ENCODE results near the gene POLR3H.
"Not testable (repeated sequence)": the region's sequence is repeated elsewhere in the genome, so short reads cannot be mapped to it uniquely, and the experiment has no call there.

The POLR3H gene

GRCh38 chr22:41563051-41563711, 18.9 kb upstream of the POLR3H start:
- no peak for DNase-seq

- no peak for DNase-seq
Measured at GRCh38 chr22:41562461-41562860, 18.2 kb upstream of the POLR3H start.

- DNase-seq = no peak
Measured at GRCh38 chr22:41561788-41562187, 17.5 kb upstream of the POLR3H start.

- DNase-seq = no peak
Measured at GRCh38 chr22:41561335-41561734, 17.1 kb upstream of the POLR3H start.

GRCh38 chr22:41560095-41560471, 15.8 kb upstream of the POLR3H start:
- DNase-seq = no peak

GRCh38 chr22:41558241-41558630, 14.0 kb upstream of the POLR3H start:
- DNase-seq = not testable (repeated sequence)

GRCh38 chr22:41557401-41558240, 13.4 kb upstream of the POLR3H start:
- no peak for DNase-seq

- DNase-seq = no peak
Measured at GRCh38 chr22:41556561-41556960, 12.3 kb upstream of the POLR3H start.

GRCh38 chr22:41555325-41555982, 11.2 kb upstream of the POLR3H start:
- DNase-seq = no peak

GRCh38 chr22:41551877-41552582, 7.8 kb upstream of the POLR3H start:
- DNase-seq = no peak

- no peak for DNase-seq
Measured at GRCh38 chr22:41550952-41551491, 6.8 kb upstream of the POLR3H start.

GRCh38 chr22:41548830-41549211, 4.6 kb upstream of the POLR3H start:
- DNase-seq = no peak

GRCh38 chr22:41544671-41545476, 604 bp upstream of the POLR3H start:
- DNase-seq = no peak

- no peak for DNase-seq
Measured at GRCh38 chr22:41542224-41542623, 2.0 kb downstream of the POLR3H start.

GRCh38 chr22:41541484-41541883, 2.8 kb downstream of the POLR3H start:
- DNase-seq = no peak

- no peak for DNase-seq
Measured at GRCh38 chr22:41540365-41540764, 3.9 kb downstream of the POLR3H start.

GRCh38 chr22:41540006-41540315, 4.3 kb downstream of the POLR3H start:
- DNase-seq = no peak

GRCh38 chr22:41539146-41540005, 4.9 kb downstream of the POLR3H start:
- no peak for DNase-seq

GRCh38 chr22:41538583-41538982, 5.7 kb downstream of the POLR3H start:
- no peak for DNase-seq

- no peak for DNase-seq
Measured at GRCh38 chr22:41537203-41537602, 7.1 kb downstream of the POLR3H start.

GRCh38 chr22:41535244-41535643, 9.0 kb downstream of the POLR3H start:
- no peak for DNase-seq

All from activated CD8-positive, alpha-beta memory T cell treated with anti-CD3 and anti-CD28 coated beads for 24 hours (primary cell).